Keratinocyte (primary cell): ENCODE measurements around the gene TMEM120B. TPM values are rescaled to one million over a fixed set of nuclear protein-coding genes. Genes with fewer than 3 reads are reported as not detected.
"Not testable (repeated sequence)": the region's sequence is repeated elsewhere in the genome, so short reads cannot be mapped to it uniquely, and the experiment has no call there.

Experiments used
- DNase-seq: peaks from one replicate; pipeline ENCODE4 v3.0.0-alpha.2; 2011; ENCODE audit warnings: low read depth, missing footprints, low spot score
- FAIRE-seq: peaks from 2 replicates; lab custom pipeline; 2011; peaks lifted over from hg19 to GRCh38; lab: Jason Lieb, UNC
- H2AFZ ChIP-seq: 2 replicates; pipeline ENCODE4 v1.6.0; 2012; ENCODE audit warnings: low read length, control low read depth, inconsistent platforms; ENCODE audit not compliant: control insufficient read depth
- H3K27ac ChIP-seq: 2 replicates; pipeline ENCODE4 v1.5.1; 2011; ENCODE audit warnings: low read length; ENCODE audit not compliant: control insufficient read depth, insufficient read depth
- H3K27me3 ChIP-seq: 3 replicates; pipeline ENCODE4 v1.6.0; 2011; ENCODE audit warnings: low read length; ENCODE audit not compliant: control insufficient read depth, insufficient read depth; ENCODE audit errors: extremely low read depth
- H3K36me3 ChIP-seq, 2 experiments: 2 replicates in 1 of 2; 3 replicates in 1 of 2; pipeline ENCODE4 v1.5.1; 2011; ENCODE audit warnings: low read length in 2 of 2, mild to moderate bottlenecking in 1 of 2; ENCODE audit not compliant: control insufficient read depth in 2 of 2, insufficient read depth in 2 of 2; ENCODE audit errors: extremely low read depth in 1 of 2
- H3K4me1 ChIP-seq: 3 replicates; pipeline ENCODE4 v1.5.1; 2011; ENCODE audit warnings: low read length; ENCODE audit not compliant: control insufficient read depth, insufficient read depth; ENCODE audit errors: extremely low read depth
- H3K4me2 ChIP-seq: 3 replicates; pipeline ENCODE4 v1.6.0; 2011; ENCODE audit warnings: low read depth, low read length; ENCODE audit not compliant: control insufficient read depth, insufficient read depth; ENCODE audit errors: extremely low read depth
- H3K4me3 ChIP-seq, 3 experiments: fragments of 200-600 bp in 1 of 3; sonication (generic) in 1 of 3; 2 replicates in 2 of 3; 3 replicates in 1 of 3; pipeline ENCODE4 v1.5.1; 2011 to 2016; ENCODE audit warnings: low read length in 3 of 3, mild to moderate bottlenecking in 3 of 3, control low read depth in 2 of 3, inconsistent platforms in 1 of 3, low read depth in 1 of 3, mixed read lengths in 1 of 3, mixed run types in 1 of 3, moderate library complexity in 1 of 3; ENCODE audit not compliant: control insufficient read depth in 2 of 3, insufficient read depth in 2 of 3; ENCODE audit errors: extremely low read depth in 1 of 3
- H3K79me2 ChIP-seq: 2 replicates; pipeline ENCODE4 v1.6.0; 2012; ENCODE audit warnings: low read length; ENCODE audit not compliant: control insufficient read depth, insufficient read depth
- H3K9ac ChIP-seq: 3 replicates; pipeline ENCODE4 v1.6.0; 2011; ENCODE audit warnings: low read length; ENCODE audit not compliant: control insufficient read depth, insufficient read depth; ENCODE audit errors: extremely low read depth
- H3K9me1 ChIP-seq: 3 replicates; pipeline ENCODE4 v1.6.0; 2011; ENCODE audit warnings: low read length; ENCODE audit not compliant: control insufficient read depth, insufficient read depth; ENCODE audit errors: extremely low read depth
- H3K9me3 ChIP-seq: 2 replicates; pipeline ENCODE4 v1.5.1; 2012; ENCODE audit warnings: low read depth, low read length; ENCODE audit not compliant: control insufficient read depth
- H4K20me1 ChIP-seq: 3 replicates; pipeline ENCODE4 v1.6.0; 2011; ENCODE audit warnings: low read length; ENCODE audit not compliant: control insufficient read depth, insufficient read depth; ENCODE audit errors: extremely low read depth
- EZH2 ChIP-seq: IDR thresholded peaks from one replicate; pipeline ENCODE4 v1.6.1; 2012; ENCODE audit warnings: inconsistent platforms, mild to moderate bottlenecking, low read length, moderate library complexity
- dilution Hi-C: fragments of 300-500 bp; cut with MboI; formaldehyde crosslinking; loops from one replicate; pipeline ENCODE4 v1.7.0; 2020; ENCODE audit warnings: low sequenced_read_pairs; ENCODE audit not compliant: extremely low pct_ligation_motif_present
- polyA plus RNA-seq, 5 experiments: library from polyadenylated mRNA; depleted of rRNA in 3 of 5; stranded (reverse) in 3 of 5; stranded (forward) in 1 of 5; unstranded in 1 of 5; fragments of >200 nt; gene quantifications; 1 replicate in 1 of 5; 2 replicates in 3 of 5; 3 replicates in 1 of 5; pipeline versions ENCODE4 v1.2.1 to v1.2.3, GENCODE V29; 2011 to 2012; ENCODE audit warnings: missing spikeins in 2 of 5, low read depth in 1 of 5, low replicate concordance in 1 of 5
- TF ChIP-seq, protein P1 (sequence below), 3 experiments: IDR thresholded peaks in 1 of 3; conservative IDR thresholded peaks in 1 of 3; optimal IDR thresholded peaks in 1 of 3; 2 replicates in 2 of 3; 3 replicates in 1 of 3; pipeline versions ENCODE3 to v1.5.1; 2011; ENCODE audit warnings: low read length in 3 of 3, mild to moderate bottlenecking in 3 of 3, moderate library complexity in 2 of 3, control low read depth in 1 of 3, inconsistent platforms in 1 of 3; ENCODE audit not compliant: insufficient read depth in 2 of 3; ENCODE audit errors: extremely low read depth in 1 of 3

TMEM120B gene
- polyA plus RNA-seq, 1 donor (not counting 4 experiments of a cell fraction or from before 2014, with no cell fraction given) = 6.9 TPM

DNA sequence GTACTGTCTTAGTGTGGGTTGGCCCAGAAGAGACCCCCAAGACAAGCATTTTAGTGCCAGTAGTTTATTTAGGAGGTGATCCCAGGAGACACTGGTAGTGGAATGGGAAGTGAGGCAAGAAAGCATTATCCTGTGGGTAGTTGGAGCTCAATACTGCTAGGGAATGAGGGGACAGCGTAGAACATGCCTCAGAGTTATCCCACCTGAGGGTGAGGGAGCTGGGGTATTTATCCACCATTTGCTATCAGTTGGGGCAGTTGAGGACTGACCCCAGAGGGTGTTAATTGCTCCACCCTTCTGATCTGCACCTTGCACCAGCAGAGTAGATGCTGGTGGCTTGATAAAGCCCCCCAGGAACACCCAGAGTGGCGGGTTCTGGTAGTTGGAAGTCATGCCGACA is 43.0 kb downstream of the TMEM120B start:
- no peak overlapping the region for H3K9ac ChIP-seq
- no peaks in the 10 kb centered on the region for H4K20me1 ChIP-seq
- DNase-seq (no peak), FAIRE-seq (no peak)
- H2AFZ ChIP-seq = no peak overlapping the region
- no peak overlapping the region for H3K27ac ChIP-seq
- no peaks in the 10 kb centered on the region for H3K9me3 ChIP-seq
- H3K4me3 ChIP-seq = no peak overlapping the region
- H3K9me1 ChIP-seq = no peaks in the 10 kb centered on the region
- no peaks in the 10 kb centered on the region for H3K27me3 ChIP-seq
- no peaks in the 10 kb centered on the region for H3K79me2 ChIP-seq
- no peak overlapping the region for H3K4me2 ChIP-seq
- dilution Hi-C loops = no loop called here
- peaks cover 7 to 10% of the 10 kb centered on the region in 2 experiments for H3K36me3 ChIP-seq
- TF ChIP-seq EZH2 = no peak
- TF ChIP-seq, protein P1, sequence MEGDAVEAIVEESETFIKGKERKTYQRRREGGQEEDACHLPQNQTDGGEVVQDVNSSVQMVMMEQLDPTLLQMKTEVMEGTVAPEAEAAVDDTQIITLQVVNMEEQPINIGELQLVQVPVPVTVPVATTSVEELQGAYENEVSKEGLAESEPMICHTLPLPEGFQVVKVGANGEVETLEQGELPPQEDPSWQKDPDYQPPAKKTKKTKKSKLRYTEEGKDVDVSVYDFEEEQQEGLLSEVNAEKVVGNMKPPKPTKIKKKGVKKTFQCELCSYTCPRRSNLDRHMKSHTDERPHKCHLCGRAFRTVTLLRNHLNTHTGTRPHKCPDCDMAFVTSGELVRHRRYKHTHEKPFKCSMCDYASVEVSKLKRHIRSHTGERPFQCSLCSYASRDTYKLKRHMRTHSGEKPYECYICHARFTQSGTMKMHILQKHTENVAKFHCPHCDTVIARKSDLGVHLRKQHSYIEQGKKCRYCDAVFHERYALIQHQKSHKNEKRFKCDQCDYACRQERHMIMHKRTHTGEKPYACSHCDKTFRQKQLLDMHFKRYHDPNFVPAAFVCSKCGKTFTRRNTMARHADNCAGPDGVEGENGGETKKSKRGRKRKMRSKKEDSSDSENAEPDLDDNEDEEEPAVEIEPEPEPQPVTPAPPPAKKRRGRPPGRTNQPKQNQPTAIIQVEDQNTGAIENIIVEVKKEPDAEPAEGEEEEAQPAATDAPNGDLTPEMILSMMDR (optimal IDR thresholded peaks at IDR 0.05 in 1 of 3, IDR thresholded peaks at IDR 0.05 in 1 of 3, conservative IDR thresholded peaks at IDR 0.05 in 1 of 3; ENCODE audit: extremely low read depth in 1 of 3, insufficient read depth in 2 of 3, low read length in 3 of 3) = no peak
- no peaks in the 10 kb centered on the region for H3K4me1 ChIP-seq

DNA sequence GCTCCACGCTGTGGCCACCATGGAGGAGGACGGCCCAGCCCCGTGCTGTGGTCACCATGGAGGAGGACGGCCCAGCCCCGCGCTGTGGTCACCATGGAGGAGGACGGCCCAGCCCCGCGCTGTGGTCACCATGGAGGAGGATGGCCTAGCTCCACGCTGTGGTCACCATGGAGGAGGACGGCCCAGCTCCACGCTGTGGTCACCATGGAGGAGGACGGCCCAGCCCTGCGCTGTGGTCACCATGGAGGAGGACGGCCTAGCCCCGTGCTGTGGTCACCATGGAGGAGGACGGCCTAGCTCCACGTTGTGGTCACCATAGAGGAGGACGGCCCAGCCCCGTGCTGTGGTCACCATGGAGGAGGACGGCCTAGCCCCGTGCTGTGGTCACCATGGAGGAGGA is 46.0 kb downstream of the TMEM120B start:
- H2AFZ ChIP-seq, H3K79me2 ChIP-seq, H3K27ac ChIP-seq, H3K4me3 ChIP-seq, H3K36me3 ChIP-seq, FAIRE-seq, H3K9ac ChIP-seq, H3K27me3 ChIP-seq, H3K9me1 ChIP-seq, H4K20me1 ChIP-seq, dilution Hi-C loops, H3K4me1 ChIP-seq, H3K4me2 ChIP-seq, H3K9me3 ChIP-seq, DNase-seq: not testable (repeated sequence)

DNA sequence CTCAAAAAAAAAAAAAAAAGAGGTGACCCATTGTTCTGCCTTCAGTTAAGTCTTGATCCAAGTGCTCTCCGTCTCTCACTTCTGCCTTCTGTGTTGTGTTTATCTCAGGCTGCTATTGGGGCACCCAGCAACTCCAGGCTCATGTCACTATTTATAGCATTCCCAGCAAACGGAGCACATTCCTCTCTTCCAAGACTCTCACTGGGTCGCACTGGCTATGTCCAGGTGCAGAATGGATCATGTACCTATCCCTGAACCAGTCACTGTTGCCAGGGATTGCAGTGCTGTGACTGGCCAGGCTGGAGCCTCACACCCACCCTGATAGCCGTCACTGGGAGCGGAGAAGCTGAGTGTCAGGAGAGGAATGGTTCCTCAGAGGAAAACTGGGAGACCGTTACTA is 49.7 kb downstream of the TMEM120B start:
- Histone ChIP-seq H3K27ac (no peak overlapping the region), H2AFZ (no peak overlapping the region), H3K79me2 (no peaks in the 10 kb centered on the region), H3K4me3 (no peak overlapping the region), H3K9me1 (no peaks in the 10 kb centered on the region), H3K9ac (no peak overlapping the region), H3K4me2 (no peak overlapping the region), H3K4me1 (peaks cover 7% of the 10 kb centered on the region), H3K27me3 (no peaks in the 10 kb centered on the region), H3K9me3 (no peaks in the 10 kb centered on the region), H4K20me1 (no peaks in the 10 kb centered on the region), H3K36me3 (peaks cover 3 to 5% of the 10 kb centered on the region in 2 experiments)
- dilution Hi-C loops = no loop called here
- TF ChIP-seq EZH2 = no peak
- FAIRE-seq (no peak), DNase-seq (no peak)
